GM21717 (cell line): Measurements from ENCODE around the gene C17orf113.

Experiments
- ATAC-seq: cut with Tn5 transposase; IDR thresholded peaks from one replicate; pipeline ENCODE4 v1.9.1; 2021; ENCODE audit warnings: mild to moderate bottlenecking, moderate library complexity; ENCODE audit not compliant: unreplicated experiment

Gene C17orf113

DNA sequence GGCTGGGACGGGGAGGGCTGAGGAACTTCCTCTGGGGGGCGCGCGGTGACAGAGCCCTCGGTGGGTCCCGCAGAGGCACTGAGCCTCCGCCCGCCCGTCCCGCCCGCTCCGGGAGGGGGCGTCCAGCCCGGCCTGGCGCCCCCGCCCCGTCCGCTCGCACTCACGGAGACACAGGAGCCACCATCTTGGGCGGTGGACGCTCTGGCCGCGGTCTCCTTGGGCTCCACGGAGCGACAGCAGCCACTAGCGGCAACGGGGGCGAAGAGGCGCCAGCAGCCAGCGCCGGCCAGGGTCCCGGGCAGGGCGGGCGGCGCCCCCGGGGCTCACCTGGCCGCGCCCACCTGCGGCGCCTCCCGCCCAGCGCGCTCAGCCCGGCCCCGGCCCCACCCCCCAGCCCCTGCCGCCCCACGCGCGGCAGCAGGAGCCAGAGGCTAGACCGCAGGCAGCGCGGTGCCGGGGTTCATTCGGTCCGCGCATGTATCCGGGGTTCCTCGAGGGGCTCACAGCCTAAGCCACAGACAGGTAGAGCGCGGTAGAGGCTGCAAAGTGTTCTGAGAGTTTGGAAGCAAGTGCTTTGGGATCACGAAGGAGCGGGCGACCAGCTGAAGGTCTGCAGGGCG, at the start of gene C17orf113:
Gene C17orf113 (minus strand): TSS at position 209 of the 620 bp plus-strand sequence. CDS start 7,225 bp downstream, outside the sequence.
- ATAC-seq, result no peak

DNA sequence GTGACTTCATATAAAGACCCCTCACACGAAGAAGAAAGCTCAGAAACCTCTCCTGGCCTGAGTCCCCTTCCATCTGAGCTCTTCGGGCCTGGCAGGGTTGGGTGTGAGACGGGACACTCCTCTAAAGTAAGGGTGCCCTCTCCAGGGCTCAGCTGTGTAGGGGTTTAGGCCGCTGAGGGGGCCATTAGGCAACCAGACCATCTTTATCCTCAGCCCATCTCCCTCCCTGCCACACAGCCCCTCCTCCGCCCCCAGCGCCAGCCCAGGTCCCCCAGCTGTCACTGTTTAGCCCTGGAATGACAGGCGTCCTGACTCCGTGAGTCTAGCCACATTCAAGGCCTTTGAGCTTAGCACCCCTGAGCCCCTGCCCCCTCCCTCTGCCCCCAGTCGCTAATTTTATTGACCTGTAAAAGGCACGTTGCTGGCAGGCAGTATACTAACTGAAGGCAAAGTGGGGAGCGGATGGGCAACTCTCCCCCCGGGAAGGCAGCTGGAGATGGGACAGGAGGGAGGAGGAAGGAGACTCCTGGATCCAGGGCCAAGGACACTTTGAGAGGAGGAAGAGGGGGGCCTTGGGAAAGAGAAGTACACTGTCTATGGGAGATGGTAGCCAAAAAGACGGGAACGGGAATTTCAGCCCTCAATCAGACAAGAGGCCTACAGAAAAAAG, 48.5 kb upstream of the C17orf113 start:
- ATAC-seq, result no peak

DNA sequence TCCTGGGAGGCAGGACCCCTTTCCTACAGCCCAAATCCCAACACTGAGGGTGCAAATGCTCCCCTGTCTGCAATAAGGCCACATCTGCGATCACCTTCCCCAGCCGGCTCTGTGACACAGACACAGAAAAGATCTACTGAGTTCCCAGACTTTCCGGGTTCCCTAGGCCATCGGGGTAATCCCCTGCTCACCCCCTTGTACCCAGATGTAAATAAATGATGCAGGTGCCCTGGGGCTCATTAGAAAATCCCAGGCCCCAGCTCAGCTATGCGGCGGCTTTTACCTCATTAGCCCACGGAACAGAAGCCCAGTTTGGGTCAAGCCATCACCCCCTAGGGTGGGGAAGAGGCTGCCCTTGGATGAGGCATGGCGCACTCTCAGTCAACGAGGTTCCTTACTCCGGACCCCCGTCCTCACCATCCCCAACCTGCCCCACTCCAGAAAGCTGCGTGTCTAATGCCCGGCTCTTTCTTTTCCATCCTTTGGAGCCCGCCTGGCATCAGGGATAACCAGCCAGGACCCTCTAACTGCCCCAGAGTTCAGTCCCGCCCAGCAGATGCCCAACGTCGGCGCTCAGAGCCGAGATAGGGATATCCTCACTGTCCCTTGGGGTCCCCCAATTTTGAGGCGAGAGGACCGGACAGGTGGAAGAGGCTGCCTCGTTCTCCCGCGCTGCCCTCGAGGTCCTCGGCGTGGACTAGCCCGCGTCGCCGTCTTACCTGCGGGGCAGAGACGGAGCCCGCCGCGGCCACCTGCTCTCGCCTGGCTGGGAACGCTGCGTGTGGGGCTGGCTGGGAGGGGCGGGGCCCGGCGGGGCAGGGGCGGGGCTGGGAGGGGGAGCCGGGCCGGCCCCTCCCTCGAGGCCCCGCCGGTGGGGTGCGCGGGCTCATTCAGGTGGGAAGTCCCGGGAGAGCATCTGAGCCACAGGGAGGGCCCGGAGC, 47.6 kb upstream of the C17orf113 start, which contains the start of gene ZNF385C:
Gene ZNF385C (minus strand): TSS at position 783 of the 941 bp plus-strand sequence. CDS start 35,417 bp downstream, outside the sequence.
- ATAC-seq, result no peak

DNA sequence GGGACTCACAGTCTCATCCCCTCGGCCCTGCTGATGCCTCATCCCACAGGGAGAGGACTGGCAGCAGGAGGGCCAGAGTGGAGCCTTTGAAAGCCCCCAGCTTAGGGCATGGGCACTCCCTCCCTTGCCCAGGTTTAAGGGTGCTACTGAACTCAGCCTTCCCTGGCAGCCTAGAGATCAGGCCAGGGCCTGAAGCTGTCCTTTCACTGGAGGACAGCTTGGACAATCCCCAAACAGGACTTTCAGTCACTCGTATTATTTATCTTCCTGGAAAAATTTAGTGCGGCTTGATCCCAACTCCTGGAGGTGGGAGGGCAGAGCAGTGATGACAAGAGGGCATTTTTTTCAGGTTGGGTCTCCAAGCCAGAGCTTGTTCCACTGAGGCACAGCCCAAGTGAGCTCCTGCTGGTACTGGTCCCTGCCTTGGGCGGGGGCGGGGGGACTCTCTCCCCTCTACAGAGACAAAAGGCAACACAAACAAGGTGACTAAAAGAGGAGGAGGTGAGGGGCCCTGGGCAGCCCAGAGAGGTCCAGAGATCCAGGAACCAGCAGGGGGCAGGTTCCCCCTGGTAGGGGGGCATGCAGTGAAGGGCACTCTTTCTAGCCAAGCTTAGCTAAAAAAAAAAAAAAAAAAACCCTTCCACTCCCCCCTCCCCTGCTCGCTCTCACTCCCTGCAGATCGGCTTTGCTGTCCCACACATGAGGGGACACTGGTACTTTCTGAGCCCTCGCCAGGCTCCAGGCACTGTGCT, 46.1 kb upstream of the C17orf113 start:
- ATAC-seq, result no peak

DNA sequence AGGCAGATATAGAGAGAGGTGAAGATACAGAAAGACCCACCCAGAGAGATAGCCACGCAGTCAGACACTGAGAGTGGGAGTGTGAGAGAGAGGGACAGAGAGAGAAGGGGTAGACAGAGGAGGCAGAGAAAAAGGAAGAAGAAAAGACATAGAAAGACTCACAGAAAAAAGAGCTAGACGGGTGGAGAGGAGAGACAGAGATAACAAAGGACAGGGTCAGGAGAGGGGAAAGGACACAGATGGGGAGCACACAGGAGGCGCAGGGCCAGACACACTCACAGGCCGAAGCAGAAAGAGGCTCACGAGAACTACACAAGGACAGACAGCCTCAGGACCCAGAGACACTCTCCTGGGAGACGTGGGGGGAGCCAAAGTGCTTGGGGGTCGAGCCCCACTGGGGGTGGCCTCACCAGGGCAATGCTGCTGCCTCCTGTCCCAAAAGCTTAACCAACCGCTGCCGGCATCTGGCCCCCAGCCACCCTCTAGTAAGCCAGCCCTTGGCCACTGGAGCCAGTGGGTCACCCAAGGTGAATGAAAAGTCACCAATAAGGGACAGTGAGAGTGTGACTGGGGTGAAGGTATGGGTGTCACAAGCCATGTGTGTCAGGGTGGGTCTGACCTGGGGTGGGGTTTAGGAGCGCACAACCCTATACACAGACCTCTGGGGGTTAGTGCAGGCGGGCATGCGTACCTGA, 44.1 kb upstream of the C17orf113 start:
- no peak for ATAC-seq

DNA sequence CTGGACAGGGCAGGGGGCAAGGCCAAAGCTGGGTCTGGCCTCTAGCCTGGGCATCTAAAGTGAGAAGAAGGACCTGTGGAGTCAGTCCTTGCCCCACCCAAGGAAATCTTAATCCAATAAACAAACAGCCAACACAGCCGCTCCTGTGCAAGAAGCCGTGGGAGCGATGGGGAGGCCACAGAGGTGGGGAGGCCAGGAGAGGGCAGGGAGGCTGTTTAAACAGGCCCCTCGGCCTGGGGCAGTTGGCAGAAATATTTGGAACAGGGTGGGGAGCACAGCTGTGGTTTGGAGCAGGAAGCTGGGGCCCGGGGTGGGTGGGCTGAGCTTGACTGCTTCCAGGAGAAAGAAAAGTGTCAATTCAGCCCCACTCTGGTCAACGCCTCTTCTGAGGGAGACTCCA, 42.5 kb upstream of the C17orf113 start:
- ATAC-seq, result no peak

DNA sequence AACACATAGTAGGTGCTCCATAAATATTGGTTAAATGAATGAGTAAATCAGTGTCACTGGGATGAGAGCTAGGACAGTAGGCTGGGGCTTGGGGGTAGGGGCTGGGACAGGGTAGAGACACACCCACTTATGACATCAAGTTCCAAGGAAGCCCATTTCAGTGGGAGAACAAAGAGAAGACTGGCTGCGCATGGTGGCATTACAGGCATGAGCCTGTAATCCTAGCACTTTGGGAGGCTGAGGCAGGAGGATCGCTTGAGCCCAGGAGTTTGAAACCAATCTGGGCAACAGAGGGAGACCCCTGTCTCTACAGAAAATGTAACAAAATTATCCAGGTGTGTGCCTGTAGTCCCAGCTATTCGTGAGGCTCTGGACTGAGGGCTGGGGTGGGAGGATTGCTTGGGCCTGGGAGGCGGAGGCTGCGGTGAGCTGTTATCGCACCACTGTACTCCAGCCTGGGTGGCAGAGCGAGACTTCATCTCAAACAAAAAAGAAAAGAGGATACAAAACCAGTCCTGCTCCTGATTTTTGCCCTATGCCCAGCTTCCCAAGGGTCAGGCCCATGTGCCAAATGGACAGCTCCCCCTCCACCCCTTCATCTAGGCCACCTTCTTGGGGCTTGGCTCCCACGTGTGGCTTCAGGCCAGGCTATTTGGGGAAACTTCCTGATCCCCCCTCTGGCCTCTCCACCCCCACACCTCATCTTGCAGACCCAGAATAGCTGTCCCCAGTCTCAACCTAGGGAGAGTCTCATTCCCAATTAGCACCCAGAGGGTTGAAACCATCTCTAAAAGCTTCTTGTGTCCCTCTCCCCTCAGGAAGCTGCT, 40.8 kb upstream of the C17orf113 start:
- no peak for ATAC-seq

DNA sequence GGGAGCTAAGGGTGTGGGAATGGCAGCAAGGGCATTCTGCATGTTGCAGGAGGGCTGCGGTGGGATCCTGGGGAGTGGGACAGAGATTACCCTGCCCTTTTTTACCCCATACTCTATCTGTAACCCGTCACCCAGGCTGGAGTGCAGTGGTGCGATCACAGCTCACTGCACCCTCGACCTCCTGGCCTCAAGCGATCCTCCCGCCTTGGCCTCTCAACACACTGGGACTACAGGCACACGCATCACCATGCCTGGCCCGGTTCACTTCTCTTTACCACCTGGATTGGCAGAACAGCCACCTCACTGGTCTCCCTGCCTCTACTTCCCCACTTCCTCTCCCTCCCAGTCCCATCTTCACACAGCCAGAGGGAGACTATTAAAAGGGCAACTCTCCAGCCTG, 38.3 kb upstream of the C17orf113 start:
- no peak for ATAC-seq

DNA sequence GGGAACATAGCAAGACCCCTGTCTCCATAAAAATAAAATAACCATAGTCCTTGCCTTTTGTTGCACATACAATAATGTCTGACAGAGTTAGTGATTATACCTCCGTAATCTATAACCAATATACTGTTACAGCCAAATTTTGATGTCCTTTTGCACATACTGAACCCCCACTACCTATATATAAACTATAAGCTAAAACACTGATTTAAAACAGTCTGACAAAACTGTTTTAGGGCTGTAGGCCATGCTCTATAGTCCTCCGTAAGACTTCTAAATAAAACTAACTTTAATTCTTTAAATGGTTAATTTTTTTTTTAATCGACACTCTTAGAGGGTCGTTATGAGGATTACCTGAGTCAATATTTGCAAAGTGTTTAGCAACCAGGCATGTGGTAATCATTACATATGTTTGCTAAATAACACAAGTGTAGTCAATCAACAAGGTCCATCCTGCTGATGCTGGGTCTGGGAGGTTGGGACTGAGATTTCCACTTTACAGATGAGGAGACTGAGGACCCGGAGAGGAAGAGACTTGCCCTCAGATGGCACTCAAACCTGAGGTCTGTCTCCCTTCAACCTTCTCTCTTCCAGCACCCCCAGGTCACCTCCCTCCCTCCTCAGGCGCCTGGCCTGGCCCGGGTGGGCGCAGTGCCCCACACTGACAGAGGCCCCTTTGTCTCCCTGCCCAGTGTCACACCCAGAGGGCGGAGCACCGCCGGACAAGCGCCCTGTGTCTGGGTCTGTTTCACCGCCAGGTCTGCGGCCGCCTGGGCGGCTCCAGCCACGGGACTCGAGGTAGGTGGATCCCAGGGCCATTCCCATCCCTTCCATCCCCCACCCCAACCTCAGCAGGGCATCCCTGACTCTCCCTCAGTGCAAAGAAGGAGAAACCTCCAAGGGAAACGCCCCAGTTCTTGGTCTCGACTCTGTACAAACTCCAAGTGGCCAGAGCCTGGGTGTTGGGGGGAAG, 37.6 kb upstream of the C17orf113 start:
- ATAC-seq, result no peak

DNA sequence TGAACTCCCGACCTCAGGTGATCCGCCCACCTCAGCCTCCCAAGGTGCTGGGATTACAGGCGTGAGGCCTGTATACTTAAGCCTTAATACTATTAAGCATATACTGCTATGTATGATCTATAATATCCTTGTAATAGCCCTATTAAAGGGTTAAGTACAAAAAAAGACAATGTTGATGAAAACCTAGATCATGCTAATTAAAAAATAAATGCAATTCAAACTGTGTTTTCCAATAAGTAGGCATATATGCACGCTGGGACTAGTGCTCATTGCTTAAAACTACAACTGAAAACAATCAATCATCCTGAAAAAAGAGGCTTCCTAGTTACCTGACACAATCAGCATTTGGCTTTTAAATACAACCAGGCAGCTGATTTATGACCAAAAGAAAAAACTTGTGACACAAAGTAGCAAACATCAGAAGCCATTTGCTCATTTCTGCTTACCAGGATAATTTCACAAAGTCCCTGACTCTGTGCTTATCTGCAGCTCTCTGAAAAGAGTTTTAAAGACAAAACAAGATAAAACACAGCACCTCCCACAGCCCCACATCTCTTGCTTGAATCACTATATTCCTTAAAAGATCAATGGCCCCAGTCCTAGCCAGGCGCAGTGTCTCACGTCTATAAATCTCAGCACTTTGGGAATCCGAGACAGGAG, 36.8 kb upstream of the C17orf113 start:
- no peak for ATAC-seq

DNA sequence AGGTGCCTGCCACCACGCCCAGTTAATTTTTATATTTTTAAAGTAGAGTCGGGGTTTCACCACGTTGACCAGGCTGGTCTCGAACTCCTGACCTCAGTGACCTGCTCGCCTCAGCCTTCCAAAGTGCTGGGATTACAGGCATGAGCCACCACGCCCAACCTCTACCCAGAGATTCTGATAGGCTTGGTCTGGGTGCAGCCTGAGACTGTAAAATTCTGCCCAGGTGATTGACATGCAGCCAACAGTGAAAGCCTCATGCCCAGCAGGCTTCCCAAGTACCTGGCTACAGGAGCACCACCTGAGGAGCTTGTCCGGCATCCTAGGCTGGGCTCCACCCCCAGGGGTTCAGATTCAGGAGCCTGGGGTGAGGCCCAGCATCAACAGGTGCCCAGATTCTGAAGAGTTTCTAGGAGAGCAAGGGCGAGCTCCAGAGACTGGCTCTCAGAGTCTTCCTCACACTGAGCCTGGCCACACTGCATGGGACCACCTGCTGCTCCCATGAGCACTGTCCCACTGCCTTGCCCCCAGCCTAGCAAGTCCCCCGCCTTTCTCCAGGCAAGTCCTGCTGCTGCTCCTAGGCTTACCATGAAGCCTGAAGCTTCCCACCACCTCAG, 31.2 kb upstream of the C17orf113 start:
- ATAC-seq, result no peak

DNA sequence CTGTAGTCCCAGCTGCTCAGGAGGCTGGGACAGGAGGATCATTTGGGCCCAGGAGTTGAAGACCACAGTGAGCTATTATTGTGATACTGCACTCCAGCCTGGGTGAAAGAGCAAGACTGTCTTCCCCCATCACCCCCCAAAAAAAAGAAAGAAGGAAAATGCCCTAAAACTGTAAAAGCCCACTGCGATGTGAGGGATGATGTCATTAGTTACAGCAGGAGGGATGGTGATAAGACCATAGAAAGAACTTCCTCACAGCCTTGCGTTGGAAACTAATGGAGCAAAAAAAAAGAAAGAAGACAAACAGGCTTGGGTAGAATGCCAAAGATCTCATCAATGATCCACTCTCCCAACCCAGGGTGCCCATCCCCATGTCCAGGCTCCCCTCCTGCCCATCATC, 29.1 kb upstream of the C17orf113 start:
- ATAC-seq, result no peak

DNA sequence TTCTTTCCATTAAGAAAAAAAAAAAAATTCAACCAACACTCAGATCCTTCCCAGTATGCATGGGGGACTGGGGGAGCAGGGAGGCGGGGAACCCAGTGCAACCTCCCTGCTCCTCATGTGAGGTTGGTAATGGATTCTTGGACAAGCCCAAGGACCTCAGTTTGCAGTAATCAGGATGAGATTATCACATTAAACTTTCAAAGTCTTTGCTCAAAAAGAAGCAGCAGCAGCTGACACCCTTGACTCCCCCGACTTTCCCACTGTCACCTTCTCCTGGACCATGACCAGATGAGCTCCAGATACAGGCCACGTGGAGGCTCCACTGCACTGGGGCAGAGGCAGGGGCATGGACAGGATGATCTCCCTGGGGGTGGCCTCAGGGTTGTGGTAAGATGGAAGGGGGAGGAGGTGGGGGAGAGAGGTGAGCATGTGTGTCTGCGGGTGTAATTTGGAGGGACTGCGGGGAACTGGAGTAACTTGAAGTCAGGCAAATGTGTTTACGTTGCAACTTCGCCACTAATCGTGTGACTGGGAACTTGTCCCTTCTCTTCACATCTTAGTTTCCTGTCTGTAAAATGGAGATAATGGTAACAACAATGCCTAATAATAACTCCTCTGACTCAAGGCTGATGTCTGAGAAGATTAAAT, 28.1 kb upstream of the C17orf113 start:
- no peak for ATAC-seq

DNA sequence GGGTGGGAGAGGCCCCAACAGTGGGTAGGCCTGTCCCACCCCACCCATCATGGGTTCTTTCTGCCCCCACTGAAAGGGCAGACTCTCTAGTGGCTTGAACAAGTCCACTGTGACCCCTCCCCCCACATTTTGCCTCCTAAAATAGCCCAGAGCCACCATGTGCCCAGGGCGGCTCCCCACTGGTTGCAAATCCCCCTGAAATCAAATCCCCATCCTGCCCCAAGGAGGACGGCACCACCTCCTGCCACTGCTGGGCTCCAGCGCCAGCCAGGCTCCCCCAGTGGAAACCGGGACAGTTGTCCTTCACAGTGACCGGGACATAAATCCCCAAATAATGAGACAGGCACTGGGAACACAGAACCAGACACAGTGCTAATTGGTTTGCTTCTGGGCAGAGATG, 27.4 kb upstream of the C17orf113 start:
- no peak for ATAC-seq

DNA sequence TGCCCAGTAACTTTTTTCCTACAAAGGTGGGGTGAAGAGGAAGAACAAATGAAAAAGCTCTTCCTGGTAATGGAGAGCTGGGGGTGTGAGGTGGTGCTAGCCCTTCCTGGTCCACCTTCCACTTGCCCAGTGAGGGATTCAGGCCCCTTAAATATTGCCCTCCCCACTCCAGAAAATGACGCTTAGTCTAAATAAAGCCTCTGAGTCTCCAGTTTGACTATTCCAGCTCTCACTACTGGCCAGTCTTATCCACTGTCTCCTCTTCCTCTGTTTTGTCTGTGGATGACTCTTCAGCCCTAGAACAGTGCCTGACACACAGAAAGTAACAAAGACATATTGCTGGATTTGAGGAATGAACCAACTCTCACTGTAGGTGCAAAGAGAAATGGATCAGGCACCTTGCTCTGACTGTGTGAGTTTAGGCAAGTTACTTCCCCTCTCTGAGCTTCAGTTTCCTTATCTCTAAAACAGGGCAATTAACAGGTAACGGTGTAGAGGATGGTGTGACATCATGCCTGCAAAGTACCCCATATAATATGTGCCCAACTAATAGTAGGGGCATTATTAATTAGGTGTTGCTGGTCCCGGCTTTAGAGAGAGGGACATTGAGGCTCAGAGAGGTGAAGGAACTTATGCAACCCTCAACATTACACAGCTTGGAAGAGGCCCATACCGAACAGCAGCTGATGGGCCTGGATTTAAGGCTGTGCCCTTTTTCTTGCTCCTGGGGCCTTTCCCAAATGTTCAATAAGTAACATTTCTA, 26.6 kb upstream of the C17orf113 start:
- ATAC-seq, result no peak

DNA sequence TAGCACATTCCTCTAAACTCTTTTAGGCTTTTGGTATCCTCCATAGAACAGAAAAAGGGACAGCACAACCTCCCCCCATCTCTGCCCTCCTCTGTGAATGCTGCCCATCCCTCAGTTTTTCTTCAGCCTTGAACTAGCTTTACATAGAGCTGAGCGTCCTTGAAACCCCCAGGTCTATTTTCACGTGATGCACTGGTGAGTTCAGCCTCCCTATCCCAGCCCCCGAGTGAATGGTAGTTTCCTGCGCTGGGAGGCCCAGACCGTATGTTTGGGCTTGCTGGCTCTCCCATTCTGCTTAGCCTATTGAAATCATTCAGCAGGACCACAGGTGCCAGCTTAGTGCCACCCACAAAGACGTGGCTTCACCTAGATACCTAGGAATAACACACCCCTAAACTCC, 25.4 kb upstream of the C17orf113 start:
- no peak for ATAC-seq
